Hepatocyte (in vitro differentiated cells): ENCODE data around the gene KRT80.

Experiments used
- CTCF ChIP-seq: fragments of 200-600 bp; sonication (generic); IDR thresholded peaks from 2 replicates; pipeline ENCODE4 v1.5.1; 2016; ENCODE audit warnings: antibody characterized with exemption, mild to moderate bottlenecking; ENCODE audit not compliant: poor library complexity
- EZH2 ChIP-seq: fragments of 200-600 bp; sonication (generic); IDR thresholded peaks from 2 replicates; pipeline ENCODE4 v1.6.1; 2016; ENCODE audit warnings: antibody characterized with exemption, mild to moderate bottlenecking, borderline replicate concordance

- TF ChIP-seq CTCF (no peak), EZH2 (no peak)
Measured at GRCh38 chr12:52139147-52139546, 52.7 kb downstream of the KRT80 start.
